ENCODE data around the gene TMEM222. TPM values are rescaled to one million over a fixed set of nuclear protein-coding genes. Genes with fewer than 3 reads are reported as not detected.
A peak's percentile ranks its signal among the peaks of the same experiment; 100 is the strongest.

Gene TMEM222, protein sequence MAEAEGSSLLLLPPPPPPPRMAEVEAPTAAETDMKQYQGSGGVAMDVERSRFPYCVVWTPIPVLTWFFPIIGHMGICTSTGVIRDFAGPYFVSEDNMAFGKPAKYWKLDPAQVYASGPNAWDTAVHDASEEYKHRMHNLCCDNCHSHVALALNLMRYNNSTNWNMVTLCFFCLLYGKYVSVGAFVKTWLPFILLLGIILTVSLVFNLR
- polyA plus RNA-seq (69.9 and 80.6 TPM in 2 replicates), polyA minus RNA-seq (31.9 and 34.2 TPM in 2 replicates)

DNA sequence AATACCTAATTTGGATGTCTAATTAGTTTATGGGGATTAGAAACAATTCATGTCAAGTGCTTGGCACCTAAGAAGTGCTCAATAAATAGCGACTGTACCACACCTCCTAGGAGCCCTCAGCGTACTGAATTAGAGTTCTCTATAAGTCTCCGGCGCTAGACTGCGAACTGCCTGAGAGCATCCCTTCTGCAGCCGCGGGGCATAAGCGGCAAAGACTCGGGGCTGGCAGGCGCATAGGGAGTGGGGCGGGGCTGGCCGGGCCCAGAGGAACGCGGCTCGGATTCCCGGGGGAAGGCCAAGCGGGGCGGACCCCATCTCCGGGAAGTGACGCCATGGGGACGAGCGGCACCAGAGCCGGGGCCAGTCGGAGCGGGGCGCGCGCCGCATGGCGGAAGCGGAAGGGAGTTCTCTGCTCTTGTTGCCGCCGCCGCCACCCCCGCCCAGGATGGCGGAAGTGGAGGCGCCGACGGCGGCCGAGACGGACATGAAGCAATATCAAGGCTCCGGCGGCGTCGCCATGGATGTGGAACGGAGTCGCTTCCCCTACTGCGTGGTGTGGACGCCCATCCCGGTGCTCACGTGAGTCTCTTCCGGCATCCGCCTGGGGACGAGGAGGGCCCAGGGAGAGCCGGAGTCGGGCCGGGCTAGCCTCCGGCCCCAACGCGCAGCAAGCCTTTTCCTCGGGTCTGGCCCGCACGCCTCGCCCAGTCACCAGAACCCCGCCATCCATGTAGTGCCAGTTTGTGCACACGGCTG lies at the start of gene TMEM222:
TSS of gene TMEM222 (plus strand) at position 351 of the 756 bp plus-strand sequence. CDS start at position 386, 35 bp downstream.
- H4K20me1 ChIP-seq (ENCODE audit: insufficient read depth), result no peaks in the 10 kb centered on the region
- TF ChIP-seq, protein P1, sequence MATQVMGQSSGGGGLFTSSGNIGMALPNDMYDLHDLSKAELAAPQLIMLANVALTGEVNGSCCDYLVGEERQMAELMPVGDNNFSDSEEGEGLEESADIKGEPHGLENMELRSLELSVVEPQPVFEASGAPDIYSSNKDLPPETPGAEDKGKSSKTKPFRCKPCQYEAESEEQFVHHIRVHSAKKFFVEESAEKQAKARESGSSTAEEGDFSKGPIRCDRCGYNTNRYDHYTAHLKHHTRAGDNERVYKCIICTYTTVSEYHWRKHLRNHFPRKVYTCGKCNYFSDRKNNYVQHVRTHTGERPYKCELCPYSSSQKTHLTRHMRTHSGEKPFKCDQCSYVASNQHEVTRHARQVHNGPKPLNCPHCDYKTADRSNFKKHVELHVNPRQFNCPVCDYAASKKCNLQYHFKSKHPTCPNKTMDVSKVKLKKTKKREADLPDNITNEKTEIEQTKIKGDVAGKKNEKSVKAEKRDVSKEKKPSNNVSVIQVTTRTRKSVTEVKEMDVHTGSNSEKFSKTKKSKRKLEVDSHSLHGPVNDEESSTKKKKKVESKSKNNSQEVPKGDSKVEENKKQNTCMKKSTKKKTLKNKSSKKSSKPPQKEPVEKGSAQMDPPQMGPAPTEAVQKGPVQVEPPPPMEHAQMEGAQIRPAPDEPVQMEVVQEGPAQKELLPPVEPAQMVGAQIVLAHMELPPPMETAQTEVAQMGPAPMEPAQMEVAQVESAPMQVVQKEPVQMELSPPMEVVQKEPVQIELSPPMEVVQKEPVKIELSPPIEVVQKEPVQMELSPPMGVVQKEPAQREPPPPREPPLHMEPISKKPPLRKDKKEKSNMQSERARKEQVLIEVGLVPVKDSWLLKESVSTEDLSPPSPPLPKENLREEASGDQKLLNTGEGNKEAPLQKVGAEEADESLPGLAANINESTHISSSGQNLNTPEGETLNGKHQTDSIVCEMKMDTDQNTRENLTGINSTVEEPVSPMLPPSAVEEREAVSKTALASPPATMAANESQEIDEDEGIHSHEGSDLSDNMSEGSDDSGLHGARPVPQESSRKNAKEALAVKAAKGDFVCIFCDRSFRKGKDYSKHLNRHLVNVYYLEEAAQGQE (IDR thresholded peaks at IDR 0.05; ENCODE audit: borderline replicate concordance), result peak; percentile 59
- TF ChIP-seq EP300 (conservative IDR thresholded peaks at IDR 0.05; ENCODE audit: poor library complexity, severe bottlenecking) (peak; percentile 79), SMC3 (conservative IDR thresholded peaks at IDR 0.05; ENCODE audit: poor library complexity) (peak; percentile 46), RAD21 (conservative IDR thresholded peaks at IDR 0.05) (no peak), POLR2AphosphoS5 (IDR thresholded peaks at IDR 0.05) (peak; percentile 80), MXI1 (conservative IDR thresholded peaks at IDR 0.05; ENCODE audit: poor library complexity, severe bottlenecking) (peak; percentile 93), EZH2 (IDR thresholded peaks at IDR 0.05; ENCODE audit: borderline replicate concordance, insufficient read depth, low read length, poor library complexity, severe bottlenecking) (no peak), TAF1 (IDR thresholded peaks at IDR 0.05; ENCODE audit: low read depth) (peak; percentile 76)
- TF ChIP-seq, protein P2, sequence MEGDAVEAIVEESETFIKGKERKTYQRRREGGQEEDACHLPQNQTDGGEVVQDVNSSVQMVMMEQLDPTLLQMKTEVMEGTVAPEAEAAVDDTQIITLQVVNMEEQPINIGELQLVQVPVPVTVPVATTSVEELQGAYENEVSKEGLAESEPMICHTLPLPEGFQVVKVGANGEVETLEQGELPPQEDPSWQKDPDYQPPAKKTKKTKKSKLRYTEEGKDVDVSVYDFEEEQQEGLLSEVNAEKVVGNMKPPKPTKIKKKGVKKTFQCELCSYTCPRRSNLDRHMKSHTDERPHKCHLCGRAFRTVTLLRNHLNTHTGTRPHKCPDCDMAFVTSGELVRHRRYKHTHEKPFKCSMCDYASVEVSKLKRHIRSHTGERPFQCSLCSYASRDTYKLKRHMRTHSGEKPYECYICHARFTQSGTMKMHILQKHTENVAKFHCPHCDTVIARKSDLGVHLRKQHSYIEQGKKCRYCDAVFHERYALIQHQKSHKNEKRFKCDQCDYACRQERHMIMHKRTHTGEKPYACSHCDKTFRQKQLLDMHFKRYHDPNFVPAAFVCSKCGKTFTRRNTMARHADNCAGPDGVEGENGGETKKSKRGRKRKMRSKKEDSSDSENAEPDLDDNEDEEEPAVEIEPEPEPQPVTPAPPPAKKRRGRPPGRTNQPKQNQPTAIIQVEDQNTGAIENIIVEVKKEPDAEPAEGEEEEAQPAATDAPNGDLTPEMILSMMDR (IDR thresholded peaks at IDR 0.05; ENCODE audit: poor library complexity, severe bottlenecking), result peak; percentile 46
- no peaks in the 10 kb centered on the region for H3K9me2 ChIP-seq (ENCODE audit: insufficient read depth, low read length)
- H3K79me2 ChIP-seq (replicated peaks; ENCODE audit: insufficient read depth, low read length), result peaks cover 34% of the 10 kb centered on the region
- H3K27ac ChIP-seq (ENCODE audit: low read length), result peak within 1 kb of the TSS; percentile 92
- peak within 1 kb of the TSS; percentile 75 for H2AFZ ChIP-seq (ENCODE audit: low read depth, low read length)
- no peaks in the 10 kb centered on the region for H3K27me3 ChIP-seq (ENCODE audit: insufficient read depth, low read depth, low read length)
- peak within 1 kb of the TSS; percentile 83 for H3K4me2 ChIP-seq (ENCODE audit: low read length)
- H3K9me3 ChIP-seq (ENCODE audit: low read length), result no peaks in the 10 kb centered on the region
- no peaks in the 10 kb centered on the region for H3K36me3 ChIP-seq (ENCODE audit: insufficient read depth, low read length)
- peak within 1 kb of the TSS; percentile 95 for H3K4me3 ChIP-seq (ENCODE audit: low read length)
- peak within 1 kb of the TSS; percentile 96 for H3K9ac ChIP-seq (ENCODE audit: low read length)
- H3F3A ChIP-seq (ENCODE audit: insufficient read depth, low read length, poor library complexity, severe bottlenecking), result no peaks in the 10 kb centered on the region

DNA sequence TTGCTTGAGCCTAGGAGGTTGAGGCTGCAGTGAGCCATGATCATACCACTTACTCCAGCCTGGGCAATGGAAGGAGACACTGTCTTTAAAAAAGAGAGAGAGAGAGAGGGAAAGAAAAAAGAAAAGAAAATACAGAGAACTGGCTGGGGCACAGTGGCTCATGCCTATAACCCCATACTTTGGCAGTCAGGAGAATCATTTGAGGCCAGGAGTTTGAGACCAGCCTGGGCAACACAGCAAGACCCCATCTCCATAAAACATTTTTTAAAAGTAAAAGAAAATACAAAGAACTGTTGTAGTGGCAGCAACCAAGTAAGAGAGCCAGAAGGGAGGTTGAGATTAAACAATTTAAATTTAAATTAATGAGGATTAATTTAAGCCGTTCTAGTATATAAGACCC lies 47.8 kb upstream of the TMEM222 start:
- TF ChIP-seq POLR2AphosphoS5 (IDR thresholded peaks at IDR 0.05) (no peak), TAF1 (IDR thresholded peaks at IDR 0.05; ENCODE audit: low read depth) (no peak), EP300 (conservative IDR thresholded peaks at IDR 0.05; ENCODE audit: poor library complexity, severe bottlenecking) (no peak)
- TF ChIP-seq, protein P2 (IDR thresholded peaks at IDR 0.05; ENCODE audit: poor library complexity, severe bottlenecking), result no peak
- no peak overlapping the region for H3K4me3 ChIP-seq (ENCODE audit: low read length)
- no peaks in the 10 kb centered on the region for H3K79me2 ChIP-seq (replicated peaks; ENCODE audit: insufficient read depth, low read length)
- no peaks in the 10 kb centered on the region for H3K9me2 ChIP-seq (ENCODE audit: insufficient read depth, low read length)
- H3K4me2 ChIP-seq (ENCODE audit: low read length), result no peak overlapping the region
- no peaks in the 10 kb centered on the region for H3K9me3 ChIP-seq (ENCODE audit: low read length)
- no peaks in the 10 kb centered on the region for H3F3A ChIP-seq (ENCODE audit: insufficient read depth, low read length, poor library complexity, severe bottlenecking)
- no peak overlapping the region for H3K9ac ChIP-seq (ENCODE audit: low read length)
- H4K20me1 ChIP-seq (ENCODE audit: insufficient read depth), result no peaks in the 10 kb centered on the region
- no peaks in the 10 kb centered on the region for H3K27me3 ChIP-seq (ENCODE audit: insufficient read depth, low read depth, low read length)
- no peak overlapping the region for H2AFZ ChIP-seq (ENCODE audit: low read depth, low read length)
- H3K36me3 ChIP-seq (ENCODE audit: insufficient read depth, low read length), result no peaks in the 10 kb centered on the region
- H3K27ac ChIP-seq (ENCODE audit: low read length), result no peak overlapping the region
